BLaER1 (cell line): ENCODE measurements around the gene ACSS1.

Experiments
- H3K27ac ChIP-seq: shearing (Covaris generic); formaldehyde crosslinking; 2 replicates; pipeline ENCODE4 v1.8.1; 2022
- H3K27me3 ChIP-seq: shearing (Covaris generic); formaldehyde crosslinking; 2 replicates; pipeline ENCODE4 v1.8.1; 2022
- H3K36me3 ChIP-seq: shearing (Covaris generic); formaldehyde crosslinking; 2 replicates; pipeline ENCODE4 v1.8.1; 2022
- H3K4me1 ChIP-seq: shearing (Covaris generic); formaldehyde crosslinking; 2 replicates; pipeline ENCODE4 v1.8.1; 2022
- H3K4me2 ChIP-seq: shearing (Covaris generic); formaldehyde crosslinking; 2 replicates; pipeline ENCODE4 v1.8.1; 2022
- H3K4me3 ChIP-seq: shearing (Covaris generic); formaldehyde crosslinking; 2 replicates; pipeline ENCODE4 v1.8.1; 2022
- H3K9ac ChIP-seq: shearing (Covaris generic); formaldehyde crosslinking; 2 replicates; pipeline ENCODE4 v1.8.1; 2022
- H3K9me3 ChIP-seq: shearing (Covaris generic); formaldehyde crosslinking; 2 replicates; pipeline ENCODE4 v1.8.1; 2022
- H4K20me1 ChIP-seq: shearing (Covaris generic); formaldehyde crosslinking; 2 replicates; pipeline ENCODE4 v1.8.1; 2022
- Cebpa-rat ChIP-seq: shearing (Covaris generic); IDR thresholded peaks from 2 replicates; pipeline ENCODE4 v1.8.1; 2022

Gene ACSS1

GRCh38 chr20:24998121-24998520, 59.8 kb downstream of the ACSS1 start:
- Histone ChIP-seq H3K9ac (no peak overlapping the region), H3K9me3 (no peaks in the 10 kb centered on the region), H4K20me1 (no peaks in the 10 kb centered on the region), H3K27ac (no peak overlapping the region), H3K4me1 (peaks cover 35% of the 10 kb centered on the region), H3K4me3 (no peak overlapping the region), H3K4me2 (no peak overlapping the region), H3K27me3 (no peaks in the 10 kb centered on the region), H3K36me3 (peaks cover 7% of the 10 kb centered on the region)
- no peak for TF ChIP-seq Cebpa-rat

- no peak overlapping the region for H3K9ac ChIP-seq
- no peaks in the 10 kb centered on the region for H3K27me3 ChIP-seq
- H3K36me3 ChIP-seq, result no peaks in the 10 kb centered on the region
- no peak overlapping the region for H3K4me2 ChIP-seq
- no peaks in the 10 kb centered on the region for H4K20me1 ChIP-seq
- no peak overlapping the region for H3K27ac ChIP-seq
- H3K4me1 ChIP-seq, result peaks cover 40% of the 10 kb centered on the region
- no peak for TF ChIP-seq Cebpa-rat
- no peaks in the 10 kb centered on the region for H3K9me3 ChIP-seq
- H3K4me3 ChIP-seq, result no peak overlapping the region
Measured at GRCh38 chr20:24996449-24997377, 61.2 kb downstream of the ACSS1 start.

- Histone ChIP-seq H4K20me1 (no peaks in the 10 kb centered on the region), H3K9ac (no peak overlapping the region), H3K9me3 (no peaks in the 10 kb centered on the region), H3K4me1 (peaks cover 49% of the 10 kb centered on the region), H3K4me2 (peak overlapping the region; percentile 9; the same call in 1 of the 2 replicates), H3K4me3 (no peak overlapping the region), H3K36me3 (no peaks in the 10 kb centered on the region), H3K27me3 (no peaks in the 10 kb centered on the region), H3K27ac (no peak overlapping the region)
- TF ChIP-seq Cebpa-rat, result no peak
Measured at GRCh38 chr20:24995741-24996448, 62.0 kb downstream of the ACSS1 start.

GRCh38 chr20:24994470-24995368, 63.2 kb downstream of the ACSS1 start:
- peaks cover 60% of the 10 kb centered on the region for H3K4me1 ChIP-seq
- H3K4me2 ChIP-seq, result peak overlapping the region; percentile 42; the same call in 1 of the 2 replicates
- no peak overlapping the region for H3K4me3 ChIP-seq
- no peak overlapping the region for H3K27ac ChIP-seq
- H3K27me3 ChIP-seq, result no peaks in the 10 kb centered on the region
- H3K36me3 ChIP-seq, result no peaks in the 10 kb centered on the region
- H4K20me1 ChIP-seq, result no peaks in the 10 kb centered on the region
- no peak for TF ChIP-seq Cebpa-rat
- H3K9me3 ChIP-seq, result no peaks in the 10 kb centered on the region
- H3K9ac ChIP-seq, result no peak overlapping the region

- H3K9ac ChIP-seq, result no peak overlapping the region
Measured at GRCh38 chr20:24994186-24994465, 63.8 kb downstream of the ACSS1 start.

GRCh38 chr20:24993337-24994185, 64.4 kb downstream of the ACSS1 start:
- Histone ChIP-seq H3K36me3 (0 out of 2 replicates have a peak, but pooled peaks cover 4% of the 10 kb centered on the region), H3K4me2 (peak overlapping the region; percentile 95), H3K4me3 (peak overlapping the region; percentile 91), H3K4me1 (peaks cover 72% of the 10 kb centered on the region), H4K20me1 (peaks cover 9% of the 10 kb centered on the region; the same call in 1 of the 2 replicates), H3K9me3 (no peaks in the 10 kb centered on the region), H3K27me3 (no peaks in the 10 kb centered on the region), H3K27ac (peak overlapping the region; percentile 87), H3K9ac (peak overlapping the region; percentile 90)
- no peak for TF ChIP-seq Cebpa-rat

More at GRCh38 chr20:24994186-24994465, 63.8 kb downstream of the ACSS1 start:
- Histone ChIP-seq H3K27ac (no peak overlapping the region), H3K4me2 (peak overlapping the region; percentile 95; the same call in 1 of the 2 replicates), H3K4me1 (peaks cover 66% of the 10 kb centered on the region), H3K36me3 (0 out of 2 replicates have a peak, but pooled peaks cover 3% of the 10 kb centered on the region), H3K9me3 (no peaks in the 10 kb centered on the region), H4K20me1 (peaks cover 3% of the 10 kb centered on the region; the same call in 1 of the 2 replicates), H3K27me3 (no peaks in the 10 kb centered on the region), H3K4me3 (no peak overlapping the region)
- TF ChIP-seq Cebpa-rat, result no peak

GRCh38 chr20:24992487-24993205, 65.3 kb downstream of the ACSS1 start, which contains the start of gene APMAP:
Gene APMAP, minus strand, starts transcription at chr20:24992751. Its CDS starts 63 bp downstream, at chr20:24992688.
- peaks cover 18% of the 10 kb centered on the region for H4K20me1 ChIP-seq
- TF ChIP-seq Cebpa-rat, result no peak
- H3K27ac ChIP-seq, result peak within 1 kb of the TSS; percentile 87
- H3K4me2 ChIP-seq, result peak within 1 kb of the TSS; percentile 95
- 0 out of 2 replicates have a peak, but pooled peaks cover 4% of the 10 kb centered on the region for H3K36me3 ChIP-seq
- H3K9ac ChIP-seq, result peak within 1 kb of the TSS; percentile 90
- no peaks in the 10 kb centered on the region for H3K9me3 ChIP-seq
- H3K27me3 ChIP-seq, result no peaks in the 10 kb centered on the region
- H3K4me1 ChIP-seq, result peaks cover 81% of the 10 kb centered on the region
- H3K4me3 ChIP-seq, result peak within 1 kb of the TSS; percentile 91

GRCh38 chr20:24991897-24992486, 65.9 kb downstream of the ACSS1 start:
- H3K27ac ChIP-seq, result peak overlapping the region; percentile 87
- peak overlapping the region; percentile 95 for H3K4me2 ChIP-seq

More at GRCh38 chr20:24991897-24992486, 65.9 kb downstream of the ACSS1 start:
- Histone ChIP-seq H3K4me3 (peak overlapping the region; percentile 91), H3K36me3 (0 out of 2 replicates have a peak, but pooled peaks cover 4% of the 10 kb centered on the region), H4K20me1 (peaks cover 22% of the 10 kb centered on the region), H3K4me1 (peaks cover 88% of the 10 kb centered on the region), H3K27me3 (no peaks in the 10 kb centered on the region), H3K9ac (peak overlapping the region; percentile 90), H3K9me3 (no peaks in the 10 kb centered on the region)
- no peak for TF ChIP-seq Cebpa-rat
